Esophagus squamous epithelium (tissue), 5 donors: ENCODE measurements around the gene CTSF. TPM values are rescaled to one million over a fixed set of nuclear protein-coding genes. Genes with fewer than 3 reads are reported as not detected.
A peak's percentile ranks its signal among the peaks of the same experiment; 100 is the strongest.
"Not testable (repeated sequence)": the region's sequence is repeated elsewhere in the genome, so short reads cannot be mapped to it uniquely, and the experiment has no call there.

Experiments used
- DNase-seq: peaks from one replicate; lab custom pipeline; 2025; lab: John Stamatoyannopoulos, UW
- H3K27ac ChIP-seq, 4 donors: fragments of 200-600 bp; sonication (generic); one replicate each; pipeline ENCODE4 v1.5.1; 2016 to 2019; ENCODE audit warnings: mild to moderate bottlenecking in 1 of 4
- H3K27me3 ChIP-seq, 4 donors: fragments of 200-600 bp; sonication (generic); 1 replicate in 3 of 4; 2 replicates in 1 of 4; pipeline versions ENCODE4 v1.5.1 to v1.6.0; 2017 to 2021; ENCODE audit warnings: antibody characterized with exemption in 1 of 4
- H3K36me3 ChIP-seq, 3 donors: fragments of 200-600 bp; sonication (generic); one replicate each; pipeline ENCODE4 v1.5.1; 2016 to 2019
- H3K4me1 ChIP-seq, 3 donors: fragments of 200-600 bp; sonication (generic); one replicate each; pipeline ENCODE4 v1.5.1; 2017 to 2019
- H3K4me3 ChIP-seq, 4 donors: fragments of 200-600 bp; sonication (generic); 1 replicate in 3 of 4; 2 replicates in 1 of 4; pipeline ENCODE4 v1.5.1; 2016 to 2019; ENCODE audit warnings: mild to moderate bottlenecking in 2 of 4, moderate library complexity in 1 of 4
- H3K9me3 ChIP-seq, 3 donors: fragments of 200-600 bp; sonication (generic); one replicate each; pipeline ENCODE4 v1.5.1; 2016 to 2019
- CTCF ChIP-seq, 6 experiments: fragments of 450-650 bp in 4 of 6; fragments of 200-600 bp in 2 of 6; sonication (generic) in 2 of 6; IDR thresholded peaks; one replicate each; pipeline ENCODE4 v1.5.1; 2016 to 2019; ENCODE audit warnings: antibody characterized with exemption in 6 of 6, mild to moderate bottlenecking in 4 of 6, moderate library complexity in 4 of 6
- POLR2A ChIP-seq, 4 donors: fragments of 450-650 bp; IDR thresholded peaks; one replicate each; pipeline ENCODE4 v1.6.1; 2017; ENCODE audit warnings: antibody characterized with exemption in 4 of 4, mild to moderate bottlenecking in 4 of 4, moderate library complexity in 3 of 4
- WGBS, 2 donors: methylation state at CpG; one replicate each; pipeline ENCODE4 v1.1.5; 2018; 5-methylcytosine and 5-hydroxymethylcytosine counted together
- intact Hi-C: fragments of 100-400 bp; cut with DNase I; formaldehyde crosslinking; loops from one replicate; pipeline ENCODE4 v1.15.0; 2022
- total RNA-seq, 4 donors: library from RNA; depleted of rRNA; stranded (reverse); fragments of >200 nt; gene quantifications; one replicate each; pipeline ENCODE4 v1.1.0, GENCODE V29; 2016
- donor health status: DM: yes; HTN: yes; CAD: no.

Gene CTSF
- total RNA-seq, 4 donors from 2014 or later = 3.3 to 47.3 (median 13.0) TPM

GRCh38 chr11:66609721-66610617 is 41.6 kb upstream of the CTSF start:
- WGBS, 2 donors = 64 to 66% methylated on average over 4 of the region's 4 CpGs
- TF ChIP-seq CTCF (IDR thresholded peaks at IDR 0.05) = no peak
- no peak for TF ChIP-seq POLR2A (IDR thresholded peaks at IDR 0.05)
- Histone ChIP-seq H3K36me3 (peaks cover 0 to 17% (median 6%) of the 10 kb centered on the region in 3 donors), H3K27ac (no peak overlapping the region), H3K27me3 (no peaks in the 10 kb centered on the region), H3K4me1 (peaks cover 4 to 25% (median 17%) of the 10 kb centered on the region in 3 donors), H3K4me3 (no peak overlapping the region), H3K9me3 (no peaks in the 10 kb centered on the region)
- intact Hi-C loops = no loop called here
- no peak for DNase-seq

- no peak for DNase-seq
- intact Hi-C loops = no loop called here
- H3K27ac ChIP-seq = peak overlapping the region; percentile 52 to 85 (median 78)
- TF ChIP-seq CTCF (IDR thresholded peaks at IDR 0.05) (no peak), POLR2A (IDR thresholded peaks at IDR 0.05) (no peak)
- WGBS, 2 donors = 28 to 37% methylated on average over 7 to 8 of the region's 8 CpGs
- no peaks in the 10 kb centered on the region for H3K9me3 ChIP-seq
- H3K4me1 ChIP-seq = peaks cover 4 to 23% (median 17%) of the 10 kb centered on the region in 3 donors
- no peak overlapping the region for H3K4me3 ChIP-seq
- no peaks in the 10 kb centered on the region for H3K27me3 ChIP-seq
- H3K36me3 ChIP-seq = peaks cover 0 to 44% (median 6%) of the 10 kb centered on the region in 3 donors
Measured at GRCh38 chr11:66607126-66607834, 38.9 kb upstream of the CTSF start.

- Histone ChIP-seq H3K4me1 (peaks cover 4 to 28% (median 17%) of the 10 kb centered on the region in 3 donors), H3K27ac (peak overlapping the region; percentile 52 to 85 (median 78)), H3K36me3 (peaks cover 0 to 48% (median 6%) of the 10 kb centered on the region in 3 donors)
- 79 to 85% methylated on average over 1 to 3 of the region's 3 CpGs for WGBS, 2 donors
- H3K9me3 ChIP-seq, H3K4me3 ChIP-seq, DNase-seq, H3K27me3 ChIP-seq, intact Hi-C loops: not testable (repeated sequence)
Measured at GRCh38 chr11:66606608-66607007, 38.2 kb upstream of the CTSF start.

GRCh38 chr11:66604155-66604554 is 35.7 kb upstream of the CTSF start:
- DNase-seq = no peak
- no peaks in the 10 kb centered on the region for H3K27me3 ChIP-seq
- intact Hi-C loops = no loop called here
- H3K9me3 ChIP-seq = no peaks in the 10 kb centered on the region
- H3K4me3 ChIP-seq = no peak overlapping the region
- 86 to 87% methylated on average over 5 of the region's 5 CpGs for WGBS, 2 donors
- TF ChIP-seq POLR2A (IDR thresholded peaks at IDR 0.05) (no peak), CTCF (IDR thresholded peaks at IDR 0.05) (no peak)
- H3K27ac ChIP-seq = no peak overlapping the region
- H3K4me1 ChIP-seq = peaks cover 4 to 28% (median 17%) of the 10 kb centered on the region in 3 donors
- peaks cover 0 to 70% (median 6%) of the 10 kb centered on the region in 3 donors for H3K36me3 ChIP-seq

GRCh38 chr11:66603072-66603471 is 34.7 kb upstream of the CTSF start:
- 87 to 100% methylated on average over 1 to 3 of the region's 6 CpGs for WGBS, 2 donors

More at GRCh38 chr11:66603072-66603471, 34.7 kb upstream of the CTSF start:
- no peak for DNase-seq
- no peak overlapping the region for H3K27ac ChIP-seq
- H3K9me3 ChIP-seq = no peaks in the 10 kb centered on the region
- peaks cover 4 to 23% (median 13%) of the 10 kb centered on the region in 3 donors for H3K4me1 ChIP-seq
- H3K4me3 ChIP-seq = no peak overlapping the region
- no peak for TF ChIP-seq POLR2A (IDR thresholded peaks at IDR 0.05)
- no peak for TF ChIP-seq CTCF (IDR thresholded peaks at IDR 0.05)
- peaks cover 0 to 76% (median 6%) of the 10 kb centered on the region in 3 donors for H3K36me3 ChIP-seq
- no peaks in the 10 kb centered on the region for H3K27me3 ChIP-seq
- intact Hi-C loops = no loop called here
